Breast epithelium (tissue), 4 donors: ENCODE results near the gene DSCAM. TPM values are rescaled to one million over a fixed set of nuclear protein-coding genes. Genes with fewer than 3 reads are reported as not detected.

Source experiments
- DNase-seq, 2 donors: peaks; one replicate each; pipeline ENCODE4 v3.0.0-alpha.2; 2019; ENCODE audit warnings: low spot score in 2 of 2
- H3K27ac ChIP-seq, 2 donors: fragments of 200-600 bp; sonication (generic) in 1 of 2; one replicate each; pipeline ENCODE4 v1.5.1; 2016 to 2019; ENCODE audit warnings: mild to moderate bottlenecking in 1 of 2
- H3K27me3 ChIP-seq, 2 donors: fragments of 200-600 bp; sonication (generic) in 1 of 2; one replicate each; pipeline versions ENCODE4 v1.5.1 to v1.6.0; 2017 to 2019; ENCODE audit warnings: control low read depth in 1 of 2, mild to moderate bottlenecking in 1 of 2
- H3K36me3 ChIP-seq: fragments of 200-600 bp; one replicate; pipeline ENCODE4 v1.5.1; 2019
- H3K4me1 ChIP-seq, 2 donors: fragments of 200-600 bp; sonication (generic); one replicate each; pipeline ENCODE4 v1.5.1; 2016 to 2019; ENCODE audit warnings: control low read depth in 1 of 2
- H3K4me3 ChIP-seq, 3 donors: fragments of 200-600 bp; sonication (generic); 1 replicate in 2 of 3; 2 replicates in 1 of 3; pipeline ENCODE4 v1.5.1; 2016 to 2019; ENCODE audit warnings: mild to moderate bottlenecking in 3 of 3, moderate library complexity in 2 of 3
- H3K9me3 ChIP-seq, 2 donors: fragments of 200-600 bp; sonication (generic) in 1 of 2; one replicate each; pipeline ENCODE4 v1.5.1; 2016 to 2019; ENCODE audit warnings: control low read depth in 1 of 2
- POLR2A ChIP-seq: fragments of 450-650 bp; IDR thresholded peaks from one replicate; pipeline ENCODE4 v1.6.1; 2016; ENCODE audit warnings: antibody characterized with exemption, mild to moderate bottlenecking, moderate library complexity
- POLR2AphosphoS5 ChIP-seq, 3 donors: sonication (generic); formaldehyde crosslinking; IDR thresholded peaks; one replicate each; pipeline ENCODE4 v1.6.1; 2017; ENCODE audit warnings: antibody characterized with exemption in 3 of 3
- intact Hi-C: fragments of 100-400 bp; cut with DNase I; formaldehyde crosslinking; loops from one replicate; pipeline ENCODE4 v1.15.1; 2023; ENCODE audit warnings: low total_unique reads
- total RNA-seq, 3 donors: library from RNA; depleted of rRNA; stranded (reverse); fragments of >200 nt; gene quantifications; one replicate each; pipeline ENCODE4 v1.1.0, GENCODE V29; 2016
- TF ChIP-seq, protein P1 (sequence below), 3 donors: fragments of 450-650 bp; IDR thresholded peaks; one replicate each; pipeline ENCODE4 v1.5.1; 2016 to 2017; ENCODE audit warnings: antibody characterized with exemption in 3 of 3, mild to moderate bottlenecking in 3 of 3, moderate library complexity in 3 of 3

Gene DSCAM
- total RNA-seq, 3 donors from 2014 or later = 0.33 to 0.44 TPM; not detected in 1

DNA sequence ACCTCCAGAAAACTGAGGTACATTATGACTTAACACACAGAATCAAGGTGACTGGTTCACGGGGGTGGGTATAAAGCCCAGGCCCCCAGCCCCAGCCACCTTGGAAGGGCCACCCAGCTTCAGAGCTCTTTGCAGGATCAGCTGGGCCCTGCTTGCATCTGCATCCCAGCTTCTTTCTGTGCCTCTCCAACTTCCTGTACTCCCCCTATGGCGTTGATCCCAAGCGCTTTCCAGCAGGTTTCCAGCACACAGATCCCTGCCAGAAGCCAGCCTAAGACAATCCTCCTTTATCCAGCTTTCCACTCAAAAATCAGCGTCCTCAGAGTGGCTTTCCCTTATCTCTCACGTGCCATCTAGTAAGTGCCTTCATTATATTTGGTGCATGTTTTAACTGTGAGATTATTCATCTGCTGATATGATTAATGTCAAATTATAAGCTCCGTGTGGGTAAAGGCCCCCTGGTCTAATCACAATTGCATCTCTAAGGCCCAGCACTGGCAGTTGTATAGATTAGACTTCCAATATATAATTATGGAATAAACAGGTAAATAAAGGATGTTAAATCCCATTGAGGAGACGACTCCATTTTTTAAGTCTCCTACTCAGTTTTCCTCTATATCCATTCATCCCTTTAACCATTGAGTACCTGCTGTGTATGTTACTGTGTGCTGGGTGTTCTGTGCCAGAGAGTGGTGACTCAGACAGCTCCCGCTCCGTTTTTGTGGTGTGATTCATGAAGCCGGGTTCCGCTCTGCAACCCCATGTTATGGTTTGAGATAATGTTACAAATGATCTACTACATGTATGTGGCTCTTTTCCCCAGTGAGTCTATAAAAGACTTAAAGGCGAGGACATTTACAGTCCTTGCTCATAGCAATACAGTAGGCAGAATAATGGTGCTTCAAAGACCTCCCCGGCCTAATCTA is 592.2 kb downstream of the DSCAM start:
- Histone ChIP-seq H3K4me1 (no peaks in the 10 kb centered on the region), H3K27me3 (no peaks in the 10 kb centered on the region), H3K36me3 (no peaks in the 10 kb centered on the region), H3K9me3 (peaks cover 0 to 11% of the 10 kb centered on the region in 2 donors), H3K4me3 (no peak overlapping the region), H3K27ac (peak overlapping the region in 1 of 2 donors; percentile 42)
- TF ChIP-seq POLR2AphosphoS5 (IDR thresholded peaks at IDR 0.05) (no peak), POLR2A (no peak)
- TF ChIP-seq, protein P1, sequence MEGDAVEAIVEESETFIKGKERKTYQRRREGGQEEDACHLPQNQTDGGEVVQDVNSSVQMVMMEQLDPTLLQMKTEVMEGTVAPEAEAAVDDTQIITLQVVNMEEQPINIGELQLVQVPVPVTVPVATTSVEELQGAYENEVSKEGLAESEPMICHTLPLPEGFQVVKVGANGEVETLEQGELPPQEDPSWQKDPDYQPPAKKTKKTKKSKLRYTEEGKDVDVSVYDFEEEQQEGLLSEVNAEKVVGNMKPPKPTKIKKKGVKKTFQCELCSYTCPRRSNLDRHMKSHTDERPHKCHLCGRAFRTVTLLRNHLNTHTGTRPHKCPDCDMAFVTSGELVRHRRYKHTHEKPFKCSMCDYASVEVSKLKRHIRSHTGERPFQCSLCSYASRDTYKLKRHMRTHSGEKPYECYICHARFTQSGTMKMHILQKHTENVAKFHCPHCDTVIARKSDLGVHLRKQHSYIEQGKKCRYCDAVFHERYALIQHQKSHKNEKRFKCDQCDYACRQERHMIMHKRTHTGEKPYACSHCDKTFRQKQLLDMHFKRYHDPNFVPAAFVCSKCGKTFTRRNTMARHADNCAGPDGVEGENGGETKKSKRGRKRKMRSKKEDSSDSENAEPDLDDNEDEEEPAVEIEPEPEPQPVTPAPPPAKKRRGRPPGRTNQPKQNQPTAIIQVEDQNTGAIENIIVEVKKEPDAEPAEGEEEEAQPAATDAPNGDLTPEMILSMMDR (IDR thresholded peaks at IDR 0.05) = no peak
- intact Hi-C loops = no loop called here
- DNase-seq = no peak

DNA sequence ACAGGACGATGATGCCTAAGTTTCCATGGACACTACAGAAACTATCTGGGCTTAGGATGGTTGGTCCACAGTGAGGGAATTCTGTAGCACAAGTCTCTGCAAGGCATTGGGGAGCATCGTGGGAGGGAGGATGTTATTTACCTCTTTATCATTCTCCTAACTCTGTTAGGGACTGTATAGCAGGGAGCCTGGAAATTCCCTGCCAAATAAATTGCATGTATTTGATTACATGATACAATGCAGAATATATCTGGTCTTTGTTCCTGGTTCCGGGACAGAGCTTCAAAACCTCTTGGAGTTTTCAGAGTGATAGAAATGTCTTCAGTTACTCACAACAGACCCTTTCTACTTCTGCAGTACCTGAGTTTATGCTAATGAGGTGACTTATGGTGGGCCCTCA is 593.8 kb downstream of the DSCAM start:
- DNase-seq = no peak
- TF ChIP-seq POLR2AphosphoS5 (IDR thresholded peaks at IDR 0.05) = no peak
- TF ChIP-seq POLR2A = no peak
- TF ChIP-seq, protein P1 (IDR thresholded peaks at IDR 0.05) = no peak
- no peaks in the 10 kb centered on the region for H3K4me1 ChIP-seq
- H3K27ac ChIP-seq = no peak overlapping the region
- no peak overlapping the region for H3K4me3 ChIP-seq
- no peaks in the 10 kb centered on the region for H3K36me3 ChIP-seq
- intact Hi-C loops = no loop called here
- H3K27me3 ChIP-seq = no peaks in the 10 kb centered on the region
- peaks cover 0 to 11% of the 10 kb centered on the region in 2 donors for H3K9me3 ChIP-seq

DNA sequence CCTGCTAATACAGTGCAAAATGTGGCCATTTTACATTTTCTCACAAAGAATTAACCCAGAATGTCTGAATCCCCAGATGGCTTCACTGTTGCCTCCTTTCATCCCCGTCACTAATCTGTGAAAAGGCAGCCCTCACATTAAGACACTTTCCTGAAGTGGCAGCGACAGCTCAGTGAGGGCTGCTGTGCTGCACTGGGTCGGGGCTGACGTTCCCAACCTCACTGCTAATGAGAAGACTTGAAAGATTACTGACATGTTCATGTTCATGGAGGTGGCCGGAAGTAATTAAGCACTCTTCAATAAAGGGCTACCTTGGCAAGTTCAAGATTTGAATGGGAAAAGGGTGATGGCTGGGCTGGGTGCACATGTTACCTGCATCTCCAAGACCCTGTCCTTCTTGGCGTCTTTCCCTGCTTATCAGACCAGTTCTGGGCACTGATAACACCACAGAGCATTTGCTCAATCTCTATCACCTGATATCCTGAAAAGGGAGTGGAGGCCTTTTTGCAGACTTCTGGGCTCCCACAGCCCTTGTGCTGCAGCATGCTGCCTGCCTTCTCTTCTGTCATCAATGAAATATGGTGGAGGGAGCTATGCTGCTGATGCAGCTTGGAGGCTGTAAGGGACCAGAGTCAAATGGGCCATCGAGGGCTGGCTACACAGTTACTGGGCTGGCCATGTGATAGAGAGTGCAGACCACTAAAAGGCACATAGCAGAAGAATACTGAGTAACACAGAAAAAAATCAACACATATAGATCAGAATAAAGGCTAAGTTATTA is 596.3 kb downstream of the DSCAM start:
- no peak for DNase-seq
- Histone ChIP-seq H3K9me3 (peaks cover 0 to 17% of the 10 kb centered on the region in 2 donors), H3K36me3 (no peaks in the 10 kb centered on the region), H3K27ac (no peak overlapping the region), H3K27me3 (no peaks in the 10 kb centered on the region), H3K4me1 (no peaks in the 10 kb centered on the region), H3K4me3 (no peak overlapping the region)
- no peak for TF ChIP-seq POLR2AphosphoS5 (IDR thresholded peaks at IDR 0.05)
- TF ChIP-seq, protein P1 (IDR thresholded peaks at IDR 0.05) = no peak
- no peak for TF ChIP-seq POLR2A
- intact Hi-C loops = no loop called here

DNA sequence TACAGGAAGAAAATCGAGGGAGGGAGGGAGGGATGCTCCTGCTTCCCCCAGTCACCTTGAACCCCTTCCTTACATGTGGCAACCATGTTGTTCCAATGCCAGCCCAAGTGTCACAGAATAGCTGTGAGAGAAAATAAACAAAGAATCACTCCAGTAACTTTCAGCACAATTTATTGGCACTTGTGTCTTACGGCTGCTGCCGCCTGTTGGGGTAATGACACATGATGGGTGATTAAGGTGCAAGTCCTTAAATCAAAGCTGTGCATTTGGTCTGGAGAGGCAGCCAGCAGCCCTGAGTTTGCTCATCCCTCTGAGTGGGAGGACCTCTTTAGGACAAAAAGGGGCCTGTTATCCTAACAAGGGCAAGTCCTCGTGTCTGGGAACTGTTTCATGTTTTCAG is 602.0 kb downstream of the DSCAM start:
- TF ChIP-seq POLR2AphosphoS5 (IDR thresholded peaks at IDR 0.05) = no peak
- TF ChIP-seq, protein P1 (IDR thresholded peaks at IDR 0.05) = no peak
- TF ChIP-seq POLR2A = no peak
- Histone ChIP-seq H3K27ac (no peak overlapping the region), H3K36me3 (no peaks in the 10 kb centered on the region), H3K27me3 (no peaks in the 10 kb centered on the region), H3K4me1 (no peaks in the 10 kb centered on the region), H3K9me3 (peaks cover 0 to 5% of the 10 kb centered on the region in 2 donors), H3K4me3 (no peak overlapping the region)
- intact Hi-C loops = no loop called here
- DNase-seq = no peak

DNA sequence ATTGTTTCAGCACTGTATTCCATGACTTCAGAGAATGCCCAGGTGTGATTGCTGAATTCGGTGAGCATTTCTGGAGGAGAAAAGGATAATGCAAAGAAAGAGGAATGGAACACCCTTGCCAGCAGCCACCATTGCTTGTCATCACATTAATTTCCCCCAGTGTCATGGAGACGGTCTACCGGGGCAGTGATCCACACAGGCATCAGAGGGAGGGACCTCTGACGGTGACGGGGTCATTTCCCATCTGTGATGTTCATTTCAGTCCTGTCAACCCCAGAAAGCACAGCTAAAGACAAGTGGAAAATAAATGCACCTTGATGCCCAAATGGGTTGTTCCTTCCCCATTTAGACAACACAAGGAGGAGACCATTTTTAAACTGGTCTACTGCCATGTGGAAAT is 603.3 kb downstream of the DSCAM start:
- Histone ChIP-seq H3K9me3 (peaks cover 0 to 5% of the 10 kb centered on the region in 2 donors), H3K27ac (no peak overlapping the region), H3K4me3 (no peak overlapping the region), H3K4me1 (no peaks in the 10 kb centered on the region), H3K36me3 (no peaks in the 10 kb centered on the region), H3K27me3 (no peaks in the 10 kb centered on the region)
- no peak for DNase-seq
- intact Hi-C loops = no loop called here
- TF ChIP-seq POLR2A = no peak
- TF ChIP-seq, protein P1 (IDR thresholded peaks at IDR 0.05) = no peak
- no peak for TF ChIP-seq POLR2AphosphoS5 (IDR thresholded peaks at IDR 0.05)
